HL-60 (cell line): ENCODE measurements around the gene FBXO42.

ENCODE experiments used
- DNase-seq, 2 experiments: peaks; one replicate each; pipeline ENCODE4 v3.0.0-alpha.2; 2010 to 2020; ENCODE audit warnings: low read depth in 1 of 2, low spot score in 1 of 2
- H3K27ac ChIP-seq: fragments of 250-450 bp; sonication (Bioruptor Pico); replicated peaks from 2 replicates; pipeline ENCODE4 v1.5.1; 2020; ENCODE audit warnings: mild to moderate bottlenecking, moderate library complexity
- H3K27me3 ChIP-seq: fragments of 250-450 bp; sonication (Bioruptor Pico); 2 replicates; pipeline ENCODE4 v1.5.1; 2021; ENCODE audit warnings: mild to moderate bottlenecking, moderate library complexity; ENCODE audit not compliant: insufficient read depth, poor library complexity, severe bottlenecking
- H3K4me3 ChIP-seq: replicated peaks from 2 replicates; pipeline ENCODE4 v1.5.1; 2011; ENCODE audit warnings: mild to moderate bottlenecking, control low read depth, low read length; ENCODE audit not compliant: insufficient read depth
- GABPA ChIP-seq: IDR thresholded peaks from 2 replicates; pipeline ENCODE4 v1.6.1; 2012; ENCODE audit warnings: low read depth
- POLR2AphosphoS5 ChIP-seq: IDR thresholded peaks from 2 replicates; pipeline ENCODE4 v1.6.1; 2012; ENCODE audit warnings: low read depth
- SPI1 ChIP-seq: IDR thresholded peaks from 2 replicates; pipeline ENCODE4 v1.6.1; 2012; ENCODE audit warnings: low read depth, mild to moderate bottlenecking, borderline replicate concordance
- TF ChIP-seq, protein P1 (sequence below): IDR thresholded peaks from 2 replicates; pipeline ENCODE4 v1.6.1; 2012; ENCODE audit warnings: low read depth; ENCODE audit not compliant: insufficient replicate concordance
- TF ChIP-seq, protein P2 (sequence below): IDR thresholded peaks from one replicate; pipeline ENCODE4 v1.5.1; 2011; ENCODE audit warnings: low read length, control low read depth, inconsistent platforms; ENCODE audit not compliant: insufficient read depth

Gene FBXO42

DNA sequence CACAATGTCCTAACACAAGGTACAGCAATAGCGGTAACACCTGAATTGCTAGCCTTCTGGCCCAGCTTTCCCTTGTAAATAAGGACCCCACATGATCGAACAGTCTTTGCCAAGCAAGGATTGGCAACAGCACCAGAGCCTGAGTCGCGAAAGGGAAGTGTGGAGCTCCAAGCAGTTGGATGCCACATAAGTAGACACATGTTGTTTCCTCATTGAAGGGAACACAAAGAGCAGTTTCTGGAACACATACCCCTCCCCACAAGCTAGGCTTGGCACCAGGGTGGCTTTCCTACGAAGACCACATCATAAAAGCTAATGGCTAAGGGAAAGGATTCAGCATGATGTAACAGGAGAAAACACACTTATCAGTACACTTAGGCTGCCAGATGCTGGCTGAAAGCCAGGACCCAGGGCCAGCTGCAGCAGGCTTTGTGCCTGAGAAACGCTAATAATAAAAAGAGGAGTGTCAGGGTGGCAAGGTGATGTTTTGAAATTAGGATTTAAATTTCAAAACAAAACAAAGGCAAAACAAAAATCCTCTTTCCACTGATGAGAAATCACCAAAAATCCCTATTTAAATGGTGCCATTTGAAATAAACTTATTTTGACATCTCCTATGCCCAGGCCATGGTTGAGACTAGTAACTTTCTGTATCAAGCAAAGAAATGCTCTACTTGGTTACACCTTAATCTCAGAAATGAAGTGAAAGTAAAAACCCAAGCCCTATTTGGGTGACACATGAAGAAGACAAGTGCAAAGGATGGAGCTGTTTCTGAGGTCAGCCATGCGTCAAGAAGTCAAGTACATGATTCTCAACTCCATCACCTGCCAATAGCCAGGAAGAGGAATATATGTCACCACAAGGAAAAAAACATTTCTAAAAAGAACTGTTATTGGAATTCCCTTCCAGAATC is 103.4 kb downstream of the FBXO42 start:
- TF ChIP-seq, protein P1, sequence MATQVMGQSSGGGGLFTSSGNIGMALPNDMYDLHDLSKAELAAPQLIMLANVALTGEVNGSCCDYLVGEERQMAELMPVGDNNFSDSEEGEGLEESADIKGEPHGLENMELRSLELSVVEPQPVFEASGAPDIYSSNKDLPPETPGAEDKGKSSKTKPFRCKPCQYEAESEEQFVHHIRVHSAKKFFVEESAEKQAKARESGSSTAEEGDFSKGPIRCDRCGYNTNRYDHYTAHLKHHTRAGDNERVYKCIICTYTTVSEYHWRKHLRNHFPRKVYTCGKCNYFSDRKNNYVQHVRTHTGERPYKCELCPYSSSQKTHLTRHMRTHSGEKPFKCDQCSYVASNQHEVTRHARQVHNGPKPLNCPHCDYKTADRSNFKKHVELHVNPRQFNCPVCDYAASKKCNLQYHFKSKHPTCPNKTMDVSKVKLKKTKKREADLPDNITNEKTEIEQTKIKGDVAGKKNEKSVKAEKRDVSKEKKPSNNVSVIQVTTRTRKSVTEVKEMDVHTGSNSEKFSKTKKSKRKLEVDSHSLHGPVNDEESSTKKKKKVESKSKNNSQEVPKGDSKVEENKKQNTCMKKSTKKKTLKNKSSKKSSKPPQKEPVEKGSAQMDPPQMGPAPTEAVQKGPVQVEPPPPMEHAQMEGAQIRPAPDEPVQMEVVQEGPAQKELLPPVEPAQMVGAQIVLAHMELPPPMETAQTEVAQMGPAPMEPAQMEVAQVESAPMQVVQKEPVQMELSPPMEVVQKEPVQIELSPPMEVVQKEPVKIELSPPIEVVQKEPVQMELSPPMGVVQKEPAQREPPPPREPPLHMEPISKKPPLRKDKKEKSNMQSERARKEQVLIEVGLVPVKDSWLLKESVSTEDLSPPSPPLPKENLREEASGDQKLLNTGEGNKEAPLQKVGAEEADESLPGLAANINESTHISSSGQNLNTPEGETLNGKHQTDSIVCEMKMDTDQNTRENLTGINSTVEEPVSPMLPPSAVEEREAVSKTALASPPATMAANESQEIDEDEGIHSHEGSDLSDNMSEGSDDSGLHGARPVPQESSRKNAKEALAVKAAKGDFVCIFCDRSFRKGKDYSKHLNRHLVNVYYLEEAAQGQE: no peak
- peak; percentile 64; the same call in 1 of the 2 replicates for TF ChIP-seq SPI1
- Histone ChIP-seq H3K27ac (peak overlapping the region; percentile 31), H3K27me3 (no peaks in the 10 kb centered on the region), H3K4me3 (no peak overlapping the region)
- peak in 1 of 2 experiments; percentile 61 for DNase-seq

GRCh38 chr1:16248007-16248436 is 104.3 kb downstream of the FBXO42 start:
- Histone ChIP-seq H3K27ac (peak overlapping the region; percentile 31), H3K27me3 (no peaks in the 10 kb centered on the region), H3K4me3 (no peak overlapping the region)
- TF ChIP-seq, protein P1: no peak
- TF ChIP-seq GABPA: no peak
- TF ChIP-seq SPI1: no peak
- TF ChIP-seq, protein P2, sequence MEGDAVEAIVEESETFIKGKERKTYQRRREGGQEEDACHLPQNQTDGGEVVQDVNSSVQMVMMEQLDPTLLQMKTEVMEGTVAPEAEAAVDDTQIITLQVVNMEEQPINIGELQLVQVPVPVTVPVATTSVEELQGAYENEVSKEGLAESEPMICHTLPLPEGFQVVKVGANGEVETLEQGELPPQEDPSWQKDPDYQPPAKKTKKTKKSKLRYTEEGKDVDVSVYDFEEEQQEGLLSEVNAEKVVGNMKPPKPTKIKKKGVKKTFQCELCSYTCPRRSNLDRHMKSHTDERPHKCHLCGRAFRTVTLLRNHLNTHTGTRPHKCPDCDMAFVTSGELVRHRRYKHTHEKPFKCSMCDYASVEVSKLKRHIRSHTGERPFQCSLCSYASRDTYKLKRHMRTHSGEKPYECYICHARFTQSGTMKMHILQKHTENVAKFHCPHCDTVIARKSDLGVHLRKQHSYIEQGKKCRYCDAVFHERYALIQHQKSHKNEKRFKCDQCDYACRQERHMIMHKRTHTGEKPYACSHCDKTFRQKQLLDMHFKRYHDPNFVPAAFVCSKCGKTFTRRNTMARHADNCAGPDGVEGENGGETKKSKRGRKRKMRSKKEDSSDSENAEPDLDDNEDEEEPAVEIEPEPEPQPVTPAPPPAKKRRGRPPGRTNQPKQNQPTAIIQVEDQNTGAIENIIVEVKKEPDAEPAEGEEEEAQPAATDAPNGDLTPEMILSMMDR: no peak
- no peak for TF ChIP-seq POLR2AphosphoS5
- no peak for DNase-seq

DNA sequence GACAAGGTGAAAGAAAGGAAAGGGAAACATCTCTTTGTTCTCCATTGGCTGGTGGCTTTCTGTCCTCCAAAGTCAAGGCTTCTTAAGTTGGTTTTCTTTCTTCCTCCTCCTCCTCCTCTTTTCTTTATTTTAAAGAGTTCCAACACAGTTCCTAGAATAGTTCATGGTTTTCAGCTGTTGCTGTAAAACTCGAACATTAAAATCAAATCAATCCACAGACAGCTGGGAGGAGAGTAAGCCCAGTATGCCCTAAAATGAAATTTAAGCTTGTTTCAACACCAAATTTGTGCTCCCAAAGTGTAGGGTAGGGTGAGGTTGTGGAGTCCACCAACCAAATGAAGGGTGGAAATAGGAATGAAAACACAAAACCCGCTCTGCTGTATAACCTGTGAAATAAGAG is 104.8 kb downstream of the FBXO42 start:
- Histone ChIP-seq H3K27ac (no peak overlapping the region), H3K4me3 (no peak overlapping the region), H3K27me3 (no peaks in the 10 kb centered on the region)
- no peak for TF ChIP-seq SPI1
- TF ChIP-seq, protein P1: no peak
- TF ChIP-seq POLR2AphosphoS5: no peak
- no peak for TF ChIP-seq GABPA
- TF ChIP-seq, protein P2: no peak
- no peak for DNase-seq
